Left ventricle myocardium inferior (tissue), 1 donor: ENCODE results near the gene MPP1. TPM values are rescaled to one million over a fixed set of nuclear protein-coding genes. Genes with fewer than 3 reads are reported as not detected.
A peak's percentile ranks its signal among the peaks of the same experiment; 100 is the strongest.

Experiments
- DNase-seq: peaks from one replicate; pipeline ENCODE4 v3.0.0-alpha.2; 2020
- H3K27ac ChIP-seq: fragments of 200-600 bp; replicated peaks from 2 replicates; pipeline ENCODE4 v1.8.0; 2021
- H3K27me3 ChIP-seq: fragments of 200-600 bp; 2 replicates; pipeline ENCODE4 v1.8.0; 2021; ENCODE audit warnings: low read depth
- H3K36me3 ChIP-seq: fragments of 200-600 bp; 2 replicates; pipeline ENCODE4 v1.8.0; 2021
- H3K4me1 ChIP-seq: fragments of 200-600 bp; 2 replicates; pipeline ENCODE4 v1.8.0; 2021
- H3K4me3 ChIP-seq: fragments of 200-600 bp; 2 replicates; pipeline ENCODE4 v1.8.0; 2021; ENCODE audit warnings: mild to moderate bottlenecking, moderate library complexity
- H3K9me3 ChIP-seq: fragments of 200-600 bp; replicated peaks from 2 replicates; pipeline ENCODE4 v1.8.0; 2021
- CTCF ChIP-seq: fragments of 200-600 bp; IDR thresholded peaks from 2 replicates; pipeline ENCODE4 v1.8.0; 2021; ENCODE audit warnings: antibody characterized with exemption, mild to moderate bottlenecking, borderline replicate concordance
- intact Hi-C: fragments of 100-400 bp; cut with micrococcal nuclease; formaldehyde crosslinking; loops from one replicate; pipeline ENCODE4 v1.11.0; 2022
- total RNA-seq: library from RNA; stranded (reverse); fragmentation: NEBNext Ultra II Directional; extraction: Animal tissue kit (Norgen Biotek cat#: 25700); gene quantifications from one replicate; pipeline ENCODE4 v1.2.1, GENCODE V29; 2021
- donor health status: DM: no; HTN: yes; CAD: no; lungs with severe emphysema.

MPP1 gene
- total RNA-seq, 1 donor from 2014 or later: 32.9 TPM

- Histone ChIP-seq H3K27ac (no peak overlapping the region), H3K4me1 (peaks cover 36% of the 10 kb centered on the region), H3K27me3 (no peaks in the 10 kb centered on the region), H3K36me3 (no peaks in the 10 kb centered on the region), H3K9me3 (peaks cover 8% of the 10 kb centered on the region), H3K4me3 (no peak overlapping the region)
- no peak for TF ChIP-seq CTCF
- no peak for DNase-seq
- intact Hi-C loops: no loop called here
Measured at GRCh38 chrX:154742613-154743012, 62.7 kb downstream of the MPP1 start.

- intact Hi-C loops: no loop called here
Measured at GRCh38 chrX:154739952-154740465, 65.3 kb downstream of the MPP1 start.

GRCh38 chrX:154738011-154738738 lies 67.1 kb downstream of the MPP1 start:
- intact Hi-C loops: no loop called here
- Histone ChIP-seq H3K4me1 (peaks cover 77% of the 10 kb centered on the region), H3K27me3 (no peaks in the 10 kb centered on the region), H3K27ac (peak overlapping the region; percentile 89), H3K9me3 (no peaks in the 10 kb centered on the region), H3K36me3 (no peaks in the 10 kb centered on the region), H3K4me3 (peak overlapping the region; percentile 14)
- no peak for TF ChIP-seq CTCF
- DNase-seq: peak; percentile 62

More at GRCh38 chrX:154739952-154740465, 65.3 kb downstream of the MPP1 start:
- no peaks in the 10 kb centered on the region for H3K27me3 ChIP-seq
- peaks cover 59% of the 10 kb centered on the region for H3K4me1 ChIP-seq
- no peak for DNase-seq
- no peaks in the 10 kb centered on the region for H3K36me3 ChIP-seq
- peaks cover 1% of the 10 kb centered on the region for H3K9me3 ChIP-seq
- no peak for TF ChIP-seq CTCF
- H3K4me3 ChIP-seq: no peak overlapping the region
- no peak overlapping the region for H3K27ac ChIP-seq

- no peak for DNase-seq
- no peaks in the 10 kb centered on the region for H3K9me3 ChIP-seq
- peaks cover 82% of the 10 kb centered on the region for H3K4me1 ChIP-seq
- no peaks in the 10 kb centered on the region for H3K36me3 ChIP-seq
- no peak overlapping the region for H3K4me3 ChIP-seq
- H3K27me3 ChIP-seq: no peaks in the 10 kb centered on the region
- intact Hi-C loops: no loop called here
- no peak for TF ChIP-seq CTCF
- peak overlapping the region; percentile 89 for H3K27ac ChIP-seq
Measured at GRCh38 chrX:154737136-154737535, 68.1 kb downstream of the MPP1 start.

- H3K4me3 ChIP-seq: peak overlapping the region; percentile 15
- peaks cover 92% of the 10 kb centered on the region for H3K4me1 ChIP-seq
- no peaks in the 10 kb centered on the region for H3K27me3 ChIP-seq
- no peak for TF ChIP-seq CTCF
- intact Hi-C loops: no loop called here
- DNase-seq: peak; percentile 75
- H3K36me3 ChIP-seq: no peaks in the 10 kb centered on the region
- H3K27ac ChIP-seq: peak overlapping the region; percentile 89
- H3K9me3 ChIP-seq: no peaks in the 10 kb centered on the region
Measured at GRCh38 chrX:154735695-154736393, 69.4 kb downstream of the MPP1 start.
